Osteoblast (primary cell): ENCODE measurements around the gene MED16. TPM values are rescaled to one million over a fixed set of nuclear protein-coding genes. Genes with fewer than 3 reads are reported as not detected.

Source experiments
- DNase-seq: peaks from one replicate; pipeline ENCODE4 v3.0.0; 2011; ENCODE audit warnings: low spot score, mixed read lengths; ENCODE audit not compliant: insufficient read length; ENCODE audit errors: missing footprints
- H2AFZ ChIP-seq: 2 replicates; pipeline ENCODE4 v1.6.0; 2011; ENCODE audit warnings: mild to moderate bottlenecking, low read length
- H3K27ac ChIP-seq: 2 replicates; pipeline ENCODE4 v1.5.1; 2011; ENCODE audit warnings: mild to moderate bottlenecking, low read depth, low read length, moderate library complexity
- H3K27me3 ChIP-seq: 2 replicates; pipeline ENCODE4 v1.6.0; 2012; ENCODE audit warnings: mild to moderate bottlenecking, control low read depth, inconsistent platforms, low read length, moderate library complexity; ENCODE audit not compliant: insufficient read depth
- H3K36me3 ChIP-seq: 2 replicates; pipeline ENCODE4 v1.5.1; 2011; ENCODE audit warnings: mild to moderate bottlenecking, low read length, control low read depth, moderate library complexity; ENCODE audit not compliant: insufficient read depth
- H3K4me1 ChIP-seq: 2 replicates; pipeline ENCODE4 v1.5.1; 2011; ENCODE audit warnings: mild to moderate bottlenecking, low read length, control low read depth, moderate library complexity; ENCODE audit not compliant: insufficient read depth
- H3K4me2 ChIP-seq: 2 replicates; pipeline ENCODE4 v1.6.0; 2011; ENCODE audit warnings: mild to moderate bottlenecking, low read length; ENCODE audit not compliant: insufficient read depth
- H3K4me3 ChIP-seq: fragments of 200-600 bp; sonication (generic); 3 replicates; pipeline ENCODE4 v1.5.1; 2012; ENCODE audit warnings: mild to moderate bottlenecking, low read length, inconsistent platforms; ENCODE audit not compliant: insufficient read depth
- H3K79me2 ChIP-seq: 2 replicates; pipeline ENCODE4 v1.6.0; 2012; ENCODE audit warnings: mild to moderate bottlenecking, low read length, control low read depth, inconsistent platforms; ENCODE audit not compliant: insufficient read depth
- H3K9me3 ChIP-seq: 2 replicates; pipeline ENCODE4 v1.5.1; 2011; ENCODE audit warnings: low read depth, low read length, control low read depth
- H4K20me1 ChIP-seq: 2 replicates; pipeline ENCODE4 v1.6.0; 2012; ENCODE audit warnings: mild to moderate bottlenecking, low read length, control low read depth; ENCODE audit not compliant: insufficient read depth
- CTCF ChIP-seq: IDR thresholded peaks from 2 replicates; pipeline ENCODE4 v1.5.1; 2011; ENCODE audit warnings: mild to moderate bottlenecking, low read depth, low read length, moderate library complexity; ENCODE audit errors: extremely low read depth
- total RNA-seq: library from RNA; depleted of rRNA; stranded (reverse); fragments of >200 nt; gene quantifications from 2 replicates; pipeline ENCODE4 v1.2.3, GENCODE V29; 2012

MED16 gene
- total RNA-seq, 1 donor = 20.6 TPM

- no peaks in the 10 kb centered on the region for H3K27me3 ChIP-seq
- TF ChIP-seq CTCF = no peak
- no peaks in the 10 kb centered on the region for H3K36me3 ChIP-seq
- peak overlapping the region; percentile 76 for H3K4me2 ChIP-seq
- peaks cover 20% of the 10 kb centered on the region for H3K79me2 ChIP-seq
- DNase-seq = peak; percentile 98
- H4K20me1 ChIP-seq = peaks cover 3% of the 10 kb centered on the region
- H3K4me1 ChIP-seq = peaks cover 10% of the 10 kb centered on the region
- no peaks in the 10 kb centered on the region for H3K9me3 ChIP-seq
- peak overlapping the region; percentile 87 for H3K4me3 ChIP-seq
- H3K27ac ChIP-seq = peak overlapping the region; percentile 28
- H2AFZ ChIP-seq = no peak overlapping the region
Observed at GRCh38 chr19:926589-927350, 33.8 kb upstream of the MED16 start.

GRCh38 chr19:926323-926588 lies 33.3 kb upstream of the MED16 start:
- Histone ChIP-seq H3K79me2 (peaks cover 20% of the 10 kb centered on the region), H3K4me1 (peaks cover 10% of the 10 kb centered on the region), H2AFZ (no peak overlapping the region), H3K36me3 (no peaks in the 10 kb centered on the region), H3K4me2 (peak overlapping the region; percentile 76), H3K27me3 (peaks cover 1% of the 10 kb centered on the region), H4K20me1 (peaks cover 3% of the 10 kb centered on the region), H3K4me3 (peak overlapping the region; percentile 87), H3K9me3 (no peaks in the 10 kb centered on the region), H3K27ac (peak overlapping the region; percentile 28)
- TF ChIP-seq CTCF = no peak
- DNase-seq = peak; percentile 99

GRCh38 chr19:925526-926322 lies 32.7 kb upstream of the MED16 start, which contains the start of gene ARID3A:
TSS of gene ARID3A (plus strand) at chr19:926035. CDS start at chr19:929529, 3,494 bp downstream.
- peaks cover 6% of the 10 kb centered on the region for H3K27me3 ChIP-seq
- H3K9me3 ChIP-seq = no peaks in the 10 kb centered on the region
- peak; percentile 100 for DNase-seq
- peaks cover 10% of the 10 kb centered on the region for H3K4me1 ChIP-seq
- H3K4me2 ChIP-seq = peak within 1 kb of the TSS; percentile 88
- peaks cover 3% of the 10 kb centered on the region for H4K20me1 ChIP-seq
- H3K36me3 ChIP-seq = no peaks in the 10 kb centered on the region
- peaks cover 20% of the 10 kb centered on the region for H3K79me2 ChIP-seq
- H2AFZ ChIP-seq = peak within 1 kb of the TSS; percentile 90
- H3K27ac ChIP-seq = peak within 1 kb of the TSS; percentile 78
- peak within 1 kb of the TSS; percentile 87 for H3K4me3 ChIP-seq
- TF ChIP-seq CTCF = no peak

- no peak for TF ChIP-seq CTCF
- Histone ChIP-seq H3K36me3 (no peaks in the 10 kb centered on the region), H4K20me1 (peaks cover 3% of the 10 kb centered on the region), H3K79me2 (peaks cover 20% of the 10 kb centered on the region), H3K27me3 (peaks cover 10% of the 10 kb centered on the region), H3K27ac (peak overlapping the region; percentile 78), H3K4me3 (peak overlapping the region; percentile 87), H3K9me3 (no peaks in the 10 kb centered on the region), H2AFZ (peak overlapping the region; percentile 90), H3K4me2 (peak overlapping the region; percentile 88), H3K4me1 (peaks cover 10% of the 10 kb centered on the region)
- DNase-seq = peak; percentile 99
Observed at GRCh38 chr19:925087-925525, 32.1 kb upstream of the MED16 start.
